ENCODE measurements around the gene KCNJ6. TPM values are rescaled to one million over a fixed set of nuclear protein-coding genes. Genes with fewer than 3 reads are reported as not detected.
"Not testable (repeated sequence)": the region's sequence is repeated elsewhere in the genome, so short reads cannot be mapped to it uniquely, and the experiment has no call there.

Gene KCNJ6
- total RNA-seq, 1 experiment from 2014 or later, result 0.05 TPM

GRCh38 chr21:37762606-37763005, 153.7 kb downstream of the KCNJ6 start:
- Mint-ChIP-seq H3K4me3 (ENCODE audit: low read depth, unreplicated experiment) (no peak overlapping the region), H3K36me3 (ENCODE audit: insufficient read depth, unreplicated experiment) (no peaks in the 10 kb centered on the region), H3K27me3 (ENCODE audit: unreplicated experiment) (peaks cover 23% of the 10 kb centered on the region), H3K27ac (ENCODE audit: unreplicated experiment) (no peak overlapping the region), H3K9me3 (ENCODE audit: low read depth, unreplicated experiment) (peaks cover 3% of the 10 kb centered on the region), H3K4me1 (ENCODE audit: low read depth, unreplicated experiment) (peaks cover 13% of the 10 kb centered on the region)
- intact Hi-C loops (cut with micrococcal nuclease; ENCODE audit: unreplicated experiment), result no loop called here
- DNase-seq, result no peak
- TF ChIP-seq CTCF (IDR thresholded peaks at IDR 0.05; ENCODE audit: unreplicated experiment), result no peak
- BruUV-seq (replicated peaks), result no TSS peak
- CTCF ChIA-PET, result interaction anchor here (0.6 kb wide), 1 partner anchor 346 kb away, joined by 4 read pairs; no protein-coding TSS in a partner anchor

- H3K27ac Mint-ChIP-seq (ENCODE audit: unreplicated experiment); H3K36me3 Mint-ChIP-seq (ENCODE audit: insufficient read depth, unreplicated experiment); H3K9me3 Mint-ChIP-seq (ENCODE audit: low read depth, unreplicated experiment); DNase-seq; BruUV-seq (replicated peaks); H3K4me3 Mint-ChIP-seq (ENCODE audit: low read depth, unreplicated experiment); intact Hi-C loops (cut with micrococcal nuclease; ENCODE audit: unreplicated experiment); CTCF ChIA-PET: not testable (repeated sequence)
- H3K4me1 Mint-ChIP-seq (ENCODE audit: low read depth, unreplicated experiment), result peaks cover 13% of the 10 kb centered on the region
- H3K27me3 Mint-ChIP-seq (ENCODE audit: unreplicated experiment), result peaks cover 12% of the 10 kb centered on the region
Measured at GRCh38 chr21:37761406-37761805, 154.9 kb downstream of the KCNJ6 start.

GRCh38 chr21:37759777-37760176, 156.5 kb downstream of the KCNJ6 start:
- intact Hi-C loops (cut with micrococcal nuclease; ENCODE audit: unreplicated experiment), result loop anchor here (1.0 to 5.0 kb wide), 2 partner anchors 47 to 367 kb away; no protein-coding TSS in a partner anchor
- Mint-ChIP-seq H3K4me1 (ENCODE audit: low read depth, unreplicated experiment) (peaks cover 13% of the 10 kb centered on the region), H3K27ac (ENCODE audit: unreplicated experiment) (no peak overlapping the region), H3K27me3 (ENCODE audit: unreplicated experiment) (peaks cover 26% of the 10 kb centered on the region), H3K4me3 (ENCODE audit: low read depth, unreplicated experiment) (no peak overlapping the region), H3K36me3 (ENCODE audit: insufficient read depth, unreplicated experiment) (no peaks in the 10 kb centered on the region), H3K9me3 (ENCODE audit: low read depth, unreplicated experiment) (peaks cover 3% of the 10 kb centered on the region)
- no TSS peak for BruUV-seq (replicated peaks)
- DNase-seq, result no peak
- no peak for TF ChIP-seq CTCF (IDR thresholded peaks at IDR 0.05; ENCODE audit: unreplicated experiment)
- CTCF ChIA-PET, result interaction anchor here (0.8 to 1.3 kb wide), 2 partner anchors 47 to 367 kb away, joined by 3 to 10 read pairs; no protein-coding TSS in a partner anchor

GRCh38 chr21:37758982-37759381, 157.3 kb downstream of the KCNJ6 start:
- H3K27me3 Mint-ChIP-seq (ENCODE audit: unreplicated experiment), result peaks cover 27% of the 10 kb centered on the region
- no peak overlapping the region for H3K27ac Mint-ChIP-seq (ENCODE audit: unreplicated experiment)
- CTCF ChIA-PET, result interaction anchor here (0.8 to 1.3 kb wide), 3 partner anchors 9 to 368 kb away, joined by 3 to 10 read pairs (median 3); no protein-coding TSS in a partner anchor
- no peaks in the 10 kb centered on the region for H3K36me3 Mint-ChIP-seq (ENCODE audit: insufficient read depth, unreplicated experiment)
- H3K4me1 Mint-ChIP-seq (ENCODE audit: low read depth, unreplicated experiment), result peaks cover 8% of the 10 kb centered on the region
- BruUV-seq (replicated peaks), result no TSS peak
- intact Hi-C loops (cut with micrococcal nuclease; ENCODE audit: unreplicated experiment), result loop anchor here (1.0 to 5.0 kb wide), 2 partner anchors 47 to 367 kb away; no protein-coding TSS in a partner anchor
- peaks cover 2% of the 10 kb centered on the region for H3K9me3 Mint-ChIP-seq (ENCODE audit: low read depth, unreplicated experiment)
- no peak overlapping the region for H3K4me3 Mint-ChIP-seq (ENCODE audit: low read depth, unreplicated experiment)
- TF ChIP-seq CTCF (IDR thresholded peaks at IDR 0.05; ENCODE audit: unreplicated experiment), result no peak
- peak; percentile 56 for DNase-seq

GRCh38 chr21:37757606-37758376, 158.5 kb downstream of the KCNJ6 start:
- CTCF ChIA-PET, result no interaction called here
- H3K9me3 Mint-ChIP-seq (ENCODE audit: low read depth, unreplicated experiment), result no peaks in the 10 kb centered on the region
- H3K4me3 Mint-ChIP-seq (ENCODE audit: low read depth, unreplicated experiment), result no peak overlapping the region
- H3K27me3 Mint-ChIP-seq (ENCODE audit: unreplicated experiment), result peaks cover 34% of the 10 kb centered on the region
- TF ChIP-seq CTCF (IDR thresholded peaks at IDR 0.05; ENCODE audit: unreplicated experiment), result no peak
- no peak for DNase-seq
- no peaks in the 10 kb centered on the region for H3K4me1 Mint-ChIP-seq (ENCODE audit: low read depth, unreplicated experiment)
- H3K27ac Mint-ChIP-seq (ENCODE audit: unreplicated experiment), result no peak overlapping the region
- intact Hi-C loops (cut with micrococcal nuclease; ENCODE audit: unreplicated experiment), result loop anchor here (5.0 kb wide), 1 partner anchor 45 kb away; no protein-coding TSS in a partner anchor
- no TSS peak for BruUV-seq (replicated peaks)
- H3K36me3 Mint-ChIP-seq (ENCODE audit: insufficient read depth, unreplicated experiment), result no peaks in the 10 kb centered on the region
